ENCODE results near the gene NADK. TPM values are rescaled to one million over a fixed set of nuclear protein-coding genes. Genes with fewer than 3 reads are reported as not detected.

Gene NADK
- total RNA-seq, 8 experiments from 2014 or later: 28.6 to 103 (median 41.1) TPM

Other genes with a start within 250 kb of the NADK start
- 10 to 100 TPM in 5 of 8 experiments, 1 to 10 TPM in 1, under 1 TPM in 2; 0.61 to 14.0 (median 10.5) TPM for gene TMEM240, start 237.8 kb downstream of the NADK start, total RNA-seq
- gene SSU72, start 203.6 kb downstream of the NADK start, total RNA-seq: 100 to 1,000 TPM in 2 of 8 experiments, 10 to 100 TPM in 6; 73.2 to 138 (median 95.5) TPM
- gene FNDC10, start 178.3 kb downstream of the NADK start, total RNA-seq: 10 to 100 TPM in 1 of 8 experiments, 1 to 10 TPM in 7; 4.6 to 10.3 (median 6.9) TPM
- gene MIB2, start 163.0 kb downstream of the NADK start, total RNA-seq: 10 to 100 TPM; 19.4 to 71.9 (median 41.6) TPM
- gene MMP23B, start 146.3 kb downstream of the NADK start, total RNA-seq: 10 to 100 TPM in 1 of 8 experiments, 1 to 10 TPM in 7; 1.3 to 11.8 (median 2.5) TPM
- 10 to 100 TPM; 15.5 to 32.9 (median 23.5) TPM for gene CDK11B, start 119.5 kb downstream of the NADK start, total RNA-seq
- gene SLC35E2B, start 85.7 kb downstream of the NADK start, total RNA-seq: 10 to 100 TPM; 35.5 to 98.7 (median 58.9) TPM
- gene CDK11A, start 54.1 kb downstream of the NADK start, total RNA-seq: 10 to 100 TPM; 17.8 to 44.6 (median 25.1) TPM
- 100 to 1,000 TPM in 7 of 8 experiments, 10 to 100 TPM in 1; 70.0 to 394 (median 196) TPM for gene GNB1, start 112.6 kb upstream of the NADK start, total RNA-seq
- gene CALML6, start 136.8 kb upstream of the NADK start, total RNA-seq: 1 to 10 TPM in 3 of 8 experiments, under 1 TPM in 5; 0.22 to 1.9 (median 0.70) TPM
- gene TMEM52, start 140.8 kb upstream of the NADK start, total RNA-seq: 1 to 10 TPM in 7 of 8 experiments, under 1 TPM in 1; 0.71 to 7.1 (median 2.7) TPM
- 1 to 10 TPM in 2 of 8 experiments, under 1 TPM in 5, not detected in 1; 0.22 to 3.7 (median 0.46) TPM for gene CFAP74, start 225.3 kb upstream of the NADK start, total RNA-seq
- 1 to 10 TPM in 2 of 8 experiments, under 1 TPM in 5, not detected in 1; 0.16 to 2.7 (median 0.46) TPM for gene GABRD, start 240.9 kb upstream of the NADK start, total RNA-seq

All from motor neuron (in vitro differentiated cells).